ENCODE measurements around the gene GPR155.

DNA sequence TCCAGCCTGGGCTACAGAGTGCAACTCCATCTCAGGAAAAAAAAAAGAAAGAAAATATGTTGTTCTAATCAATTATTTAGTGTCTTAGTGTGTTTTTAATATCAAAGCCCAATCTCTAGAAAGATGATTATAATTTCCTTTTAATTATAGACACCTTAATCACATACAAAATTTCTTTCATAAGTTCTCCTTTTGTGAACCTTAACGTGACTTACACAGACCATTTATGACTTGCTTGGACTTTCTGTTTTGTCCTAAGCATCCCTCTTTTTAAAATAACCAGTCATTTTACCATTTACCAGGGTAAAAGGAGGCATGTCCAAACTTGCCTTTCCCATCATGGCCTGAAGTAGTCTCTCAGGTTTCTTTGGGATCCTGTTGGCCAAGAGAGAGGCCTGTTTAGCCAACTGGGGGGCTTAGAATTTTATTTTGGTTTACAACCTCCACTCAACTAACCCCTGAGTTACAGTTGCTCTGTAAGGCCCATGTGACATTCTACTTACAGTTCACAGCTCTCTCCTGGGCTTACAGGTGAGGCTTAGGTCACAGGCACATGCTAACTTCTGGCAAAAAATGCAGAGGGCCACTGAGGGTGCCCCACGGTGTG is 23.9 kb upstream of the GPR155 start:
- TF ChIP-seq, protein P1, sequence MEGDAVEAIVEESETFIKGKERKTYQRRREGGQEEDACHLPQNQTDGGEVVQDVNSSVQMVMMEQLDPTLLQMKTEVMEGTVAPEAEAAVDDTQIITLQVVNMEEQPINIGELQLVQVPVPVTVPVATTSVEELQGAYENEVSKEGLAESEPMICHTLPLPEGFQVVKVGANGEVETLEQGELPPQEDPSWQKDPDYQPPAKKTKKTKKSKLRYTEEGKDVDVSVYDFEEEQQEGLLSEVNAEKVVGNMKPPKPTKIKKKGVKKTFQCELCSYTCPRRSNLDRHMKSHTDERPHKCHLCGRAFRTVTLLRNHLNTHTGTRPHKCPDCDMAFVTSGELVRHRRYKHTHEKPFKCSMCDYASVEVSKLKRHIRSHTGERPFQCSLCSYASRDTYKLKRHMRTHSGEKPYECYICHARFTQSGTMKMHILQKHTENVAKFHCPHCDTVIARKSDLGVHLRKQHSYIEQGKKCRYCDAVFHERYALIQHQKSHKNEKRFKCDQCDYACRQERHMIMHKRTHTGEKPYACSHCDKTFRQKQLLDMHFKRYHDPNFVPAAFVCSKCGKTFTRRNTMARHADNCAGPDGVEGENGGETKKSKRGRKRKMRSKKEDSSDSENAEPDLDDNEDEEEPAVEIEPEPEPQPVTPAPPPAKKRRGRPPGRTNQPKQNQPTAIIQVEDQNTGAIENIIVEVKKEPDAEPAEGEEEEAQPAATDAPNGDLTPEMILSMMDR (optimal IDR thresholded peaks at IDR 0.05 in 1 of 3, IDR thresholded peaks at IDR 0.05 in 1 of 3, conservative IDR thresholded peaks at IDR 0.05 in 1 of 3; ENCODE audit: extremely low read depth in 1 of 3, insufficient read depth in 2 of 3, low read length in 3 of 3), result no peak
- TF ChIP-seq EZH2 (IDR thresholded peaks at IDR 0.05; ENCODE audit: low read length), result no peak

Data from keratinocyte (primary cell).